GM12873 (cell line): ENCODE measurements around the gene PLOD1.
A peak's percentile ranks its signal among the peaks of the same experiment; 100 is the strongest.

Experiments
- CTCF ChIP-seq: IDR thresholded peaks from 2 replicates; pipeline ENCODE4 v1.5.1; 2012; ENCODE audit warnings: low read depth, mild to moderate bottlenecking, moderate library complexity, low read length, control low read depth; ENCODE audit not compliant: insufficient read depth; ENCODE audit errors: missing control alignments

Gene PLOD1

GRCh38 chr1:11891433-11892186 is 42.9 kb upstream of the PLOD1 start:
- TF ChIP-seq CTCF = no peak

- TF ChIP-seq CTCF = peak; percentile 100
These were observed 40.6 kb upstream of the PLOD1 start for GRCh38 chr1:11893907-11894251.

- TF ChIP-seq CTCF = no peak
These were observed 36.3 kb upstream of the PLOD1 start for GRCh38 chr1:11898086-11898785.

- no peak for TF ChIP-seq CTCF
These were observed 35.6 kb upstream of the PLOD1 start for GRCh38 chr1:11898831-11899467.

GRCh38 chr1:11903210-11903609 is 31.3 kb upstream of the PLOD1 start:
- no peak for TF ChIP-seq CTCF

GRCh38 chr1:11904978-11905377 is 29.5 kb upstream of the PLOD1 start:
- TF ChIP-seq CTCF = no peak

GRCh38 chr1:11906870-11907269 is 27.6 kb upstream of the PLOD1 start:
- no peak for TF ChIP-seq CTCF
